IMR-90 (cell line): ENCODE data around the gene CAMTA1.

Experiments used
- BHLHE40 ChIP-seq: fragments of 150-350 bp; IDR thresholded peaks from 2 replicates; pipeline ENCODE4 v1.6.1; 2016; ENCODE audit warnings: mild to moderate bottlenecking, low read depth, low read length
- CEBPB ChIP-seq: IDR thresholded peaks from 2 replicates; pipeline ENCODE4 v1.6.1; 2012; ENCODE audit warnings: low read depth, low read length, improper control_type of control experiment
- CTCF ChIP-seq: conservative IDR thresholded peaks from 2 replicates; pipeline ENCODE4 v1.5.1; 2012; ENCODE audit warnings: mild to moderate bottlenecking, low read depth, low read length, improper control_type of control experiment
- ELK1 ChIP-seq: fragments of 150-350 bp; IDR thresholded peaks from 2 replicates; pipeline ENCODE4 v1.6.1; 2016; ENCODE audit warnings: low read depth, mild to moderate bottlenecking, low read length, moderate library complexity, borderline replicate concordance
- FOS ChIP-seq: fragments of 150-350 bp; IDR thresholded peaks from 2 replicates; pipeline ENCODE4 v1.6.1; 2016; ENCODE audit warnings: low read depth, low read length
- MAZ ChIP-seq: IDR thresholded peaks from 2 replicates; pipeline ENCODE4 v1.6.1; 2012; ENCODE audit warnings: low read depth, mild to moderate bottlenecking, low read length, improper control_type of control experiment, moderate library complexity, borderline replicate concordance
- MXI1 ChIP-seq: IDR thresholded peaks from 2 replicates; pipeline ENCODE4 v1.6.1; 2012; ENCODE audit warnings: low read depth, mild to moderate bottlenecking, low read length, moderate library complexity, borderline replicate concordance
- NFE2L2 ChIP-seq: fragments of 150-350 bp; IDR thresholded peaks from 2 replicates; pipeline ENCODE4 v1.6.1; 2016; ENCODE audit warnings: low read depth, mild to moderate bottlenecking, low read length
- POLR2A ChIP-seq: IDR thresholded peaks from 2 replicates; pipeline ENCODE4 v1.6.1; 2012; ENCODE audit warnings: mild to moderate bottlenecking, low read depth, low read length
- RAD21 ChIP-seq: IDR thresholded peaks from 2 replicates; pipeline ENCODE4 v1.6.1; 2012; ENCODE audit warnings: low read length, improper control_type of control experiment
- RCOR1 ChIP-seq: IDR thresholded peaks from 2 replicates; pipeline ENCODE4 v1.6.1; 2012; ENCODE audit warnings: mild to moderate bottlenecking, low read length, improper control_type of control experiment; ENCODE audit not compliant: insufficient replicate concordance
- RFX5 ChIP-seq: IDR thresholded peaks from 2 replicates; pipeline ENCODE4 v1.8.0; 2012; ENCODE audit warnings: low read depth, mild to moderate bottlenecking, low read length, moderate library complexity
- SMC3 ChIP-seq: fragments of 150-350 bp; IDR thresholded peaks from 2 replicates; pipeline ENCODE4 v1.6.1; 2016; ENCODE audit warnings: low read depth, mild to moderate bottlenecking, antibody characterized with exemption, low read length, moderate library complexity

GRCh38 chr1:7325254-7325653, 540.0 kb downstream of the CAMTA1 start:
- TF ChIP-seq POLR2A (no peak), CTCF (no peak), SMC3 (no peak), RAD21 (no peak), CEBPB (no peak), ELK1 (no peak), RFX5 (no peak), FOS (no peak), BHLHE40 (no peak), RCOR1 (no peak), NFE2L2 (no peak), MAZ (no peak), MXI1 (no peak)
